Prostate gland (tissue), 2 donors: ENCODE results near the gene PRCP. TPM values are rescaled to one million over a fixed set of nuclear protein-coding genes. Genes with fewer than 3 reads are reported as not detected.
"Not testable (repeated sequence)": the region's sequence is repeated elsewhere in the genome, so short reads cannot be mapped to it uniquely, and the experiment has no call there.

ENCODE experiments used
- DNase-seq: peaks from one replicate; pipeline ENCODE4 v3.0.0-alpha.2; 2019; ENCODE audit warnings: low spot score
- H3K27ac ChIP-seq, 2 donors: fragments of 200-600 bp; sonication (generic); 2 replicates each; pipeline ENCODE4 v1.5.1; 2017 to 2019
- H3K27me3 ChIP-seq: fragments of 200-600 bp; sonication (generic); replicated peaks from 2 replicates; pipeline ENCODE4 v1.5.1; 2019; ENCODE audit not compliant: insufficient read depth
- H3K36me3 ChIP-seq, 2 donors: fragments of 200-600 bp; sonication (generic); 1 replicate in 1 of 2; 2 replicates in 1 of 2; pipeline versions ENCODE4 v1.5.1 to v1.8.1; 2017 to 2019
- H3K4me1 ChIP-seq: fragments of 200-600 bp; sonication (generic); replicated peaks from 2 replicates; pipeline ENCODE4 v1.5.1; 2019
- H3K4me3 ChIP-seq, 2 donors: fragments of 200-600 bp; sonication (generic); 2 replicates each; pipeline ENCODE4 v1.5.1; 2017 to 2019
- H3K9me3 ChIP-seq: fragments of 200-600 bp; sonication (generic); 2 replicates; pipeline ENCODE4 v1.5.1; 2017
- POLR2A ChIP-seq: fragments of 450-650 bp; IDR thresholded peaks from one replicate; pipeline ENCODE4 v1.6.1; 2016; ENCODE audit warnings: antibody characterized with exemption, mild to moderate bottlenecking
- POLR2AphosphoS5 ChIP-seq: sonication (generic); formaldehyde crosslinking; IDR thresholded peaks from one replicate; pipeline ENCODE4 v1.6.1; 2017; ENCODE audit warnings: antibody characterized with exemption
- WGBS: methylation state at CpG from one replicate; pipeline ENCODE4 v1.1.5; 2018; 5-methylcytosine and 5-hydroxymethylcytosine counted together
- intact Hi-C: fragments of 100-400 bp; cut with DNase I; formaldehyde crosslinking; loops from one replicate; pipeline ENCODE4 v1.14.2; 2022
- total RNA-seq, 2 donors: library from RNA; depleted of rRNA; stranded (reverse); fragments of >200 nt; gene quantifications; one replicate each; pipeline ENCODE4 v1.1.0, GENCODE V29; 2016
- TF ChIP-seq, protein P1 (sequence below), 4 experiments: fragments of 200-600 bp in 2 of 4; fragments of 450-650 bp in 2 of 4; sonication (generic) in 2 of 4; IDR thresholded peaks; 1 replicate in 3 of 4; 2 replicates in 1 of 4; pipeline ENCODE4 v1.5.1; 2016 to 2019; ENCODE audit warnings: antibody characterized with exemption in 4 of 4, mild to moderate bottlenecking in 2 of 4, moderate library complexity in 2 of 4

Gene PRCP
- total RNA-seq, 2 donors from 2014 or later, result 41.8 to 67.7 TPM

DNA sequence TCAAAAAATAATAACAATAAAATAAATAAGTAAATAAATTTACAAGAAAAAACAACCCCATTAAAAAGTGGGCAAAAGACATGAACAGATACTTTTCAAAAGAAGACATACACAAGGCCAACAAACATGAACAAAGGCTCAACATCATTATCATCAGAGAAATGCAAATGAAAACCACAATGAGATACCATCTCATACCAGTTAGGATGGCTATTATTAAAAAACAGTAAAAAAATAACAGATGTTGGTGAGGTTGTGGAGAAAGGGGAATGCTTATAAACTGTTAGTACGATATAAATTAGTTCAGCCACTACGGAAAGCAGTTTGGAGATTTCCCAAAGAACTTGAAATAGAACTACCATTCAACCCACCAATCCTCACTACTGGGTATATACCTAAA lies 44.6 kb downstream of the PRCP start:
- no peak for TF ChIP-seq POLR2A
- TF ChIP-seq, protein P1, sequence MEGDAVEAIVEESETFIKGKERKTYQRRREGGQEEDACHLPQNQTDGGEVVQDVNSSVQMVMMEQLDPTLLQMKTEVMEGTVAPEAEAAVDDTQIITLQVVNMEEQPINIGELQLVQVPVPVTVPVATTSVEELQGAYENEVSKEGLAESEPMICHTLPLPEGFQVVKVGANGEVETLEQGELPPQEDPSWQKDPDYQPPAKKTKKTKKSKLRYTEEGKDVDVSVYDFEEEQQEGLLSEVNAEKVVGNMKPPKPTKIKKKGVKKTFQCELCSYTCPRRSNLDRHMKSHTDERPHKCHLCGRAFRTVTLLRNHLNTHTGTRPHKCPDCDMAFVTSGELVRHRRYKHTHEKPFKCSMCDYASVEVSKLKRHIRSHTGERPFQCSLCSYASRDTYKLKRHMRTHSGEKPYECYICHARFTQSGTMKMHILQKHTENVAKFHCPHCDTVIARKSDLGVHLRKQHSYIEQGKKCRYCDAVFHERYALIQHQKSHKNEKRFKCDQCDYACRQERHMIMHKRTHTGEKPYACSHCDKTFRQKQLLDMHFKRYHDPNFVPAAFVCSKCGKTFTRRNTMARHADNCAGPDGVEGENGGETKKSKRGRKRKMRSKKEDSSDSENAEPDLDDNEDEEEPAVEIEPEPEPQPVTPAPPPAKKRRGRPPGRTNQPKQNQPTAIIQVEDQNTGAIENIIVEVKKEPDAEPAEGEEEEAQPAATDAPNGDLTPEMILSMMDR (IDR thresholded peaks at IDR 0.05), result no peak
- TF ChIP-seq POLR2AphosphoS5, result no peak
- 94% methylated on average over 2 of the region's 2 CpGs for WGBS
- Histone ChIP-seq H3K36me3 (no peaks in the 10 kb centered on the region), H3K9me3 (no peaks in the 10 kb centered on the region), H3K27me3 (no peaks in the 10 kb centered on the region), H3K4me3 (no peak overlapping the region), H3K27ac (no peak overlapping the region), H3K4me1 (no peaks in the 10 kb centered on the region)
- intact Hi-C loops, result no loop called here
- no peak for DNase-seq

DNA sequence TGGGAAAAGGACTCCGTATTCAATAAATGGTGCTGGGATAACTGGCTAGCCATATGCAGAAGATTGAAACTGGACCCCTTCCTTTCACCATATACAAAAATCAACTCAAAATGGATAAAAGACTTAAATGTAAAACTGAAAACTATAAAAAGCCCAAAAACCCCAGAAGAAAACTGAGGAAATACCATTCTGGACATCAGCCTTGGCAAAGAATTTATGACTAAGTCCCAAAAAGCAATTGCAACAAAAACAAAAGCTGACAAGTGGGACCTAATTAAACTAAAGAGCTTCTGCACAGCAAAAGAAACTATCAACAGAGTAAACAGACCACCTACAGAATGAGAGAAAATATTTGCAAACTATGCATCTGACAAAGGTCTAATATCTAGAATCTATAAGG lies 45.3 kb downstream of the PRCP start:
- H3K9me3 ChIP-seq, DNase-seq, H3K27ac ChIP-seq, H3K36me3 ChIP-seq, intact Hi-C loops, H3K27me3 ChIP-seq, H3K4me3 ChIP-seq, H3K4me1 ChIP-seq: not testable (repeated sequence)
- WGBS, result 97% methylated on average over 1 of the region's 1 CpG

DNA sequence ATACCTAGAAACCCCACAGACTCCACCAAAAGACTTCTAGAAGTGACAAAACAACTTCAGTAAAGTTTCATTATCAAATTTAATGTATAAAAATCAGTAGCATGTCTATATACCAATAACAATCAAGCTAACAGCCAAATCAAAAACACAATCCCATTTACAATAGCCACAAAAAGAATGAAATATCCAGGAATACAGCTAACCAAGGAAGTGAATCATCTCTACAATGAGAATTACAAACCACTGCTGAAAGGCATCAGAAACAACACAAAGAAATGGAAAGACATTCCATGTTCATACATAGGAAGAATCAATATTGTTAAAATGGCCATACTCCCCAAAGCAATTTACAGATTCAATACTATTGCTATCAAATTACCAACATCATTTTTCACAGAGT lies 46.0 kb downstream of the PRCP start:
- no peaks in the 10 kb centered on the region for H3K4me1 ChIP-seq
- no peak for TF ChIP-seq POLR2AphosphoS5
- TF ChIP-seq, protein P1 (IDR thresholded peaks at IDR 0.05), result no peak
- no peak for TF ChIP-seq POLR2A
- H3K4me3 ChIP-seq, result no peak overlapping the region
- no peaks in the 10 kb centered on the region for H3K36me3 ChIP-seq
- no peaks in the 10 kb centered on the region for H3K27me3 ChIP-seq
- intact Hi-C loops, result no loop called here
- H3K27ac ChIP-seq, result no peak overlapping the region
- H3K9me3 ChIP-seq, result no peaks in the 10 kb centered on the region
- DNase-seq, result no peak

DNA sequence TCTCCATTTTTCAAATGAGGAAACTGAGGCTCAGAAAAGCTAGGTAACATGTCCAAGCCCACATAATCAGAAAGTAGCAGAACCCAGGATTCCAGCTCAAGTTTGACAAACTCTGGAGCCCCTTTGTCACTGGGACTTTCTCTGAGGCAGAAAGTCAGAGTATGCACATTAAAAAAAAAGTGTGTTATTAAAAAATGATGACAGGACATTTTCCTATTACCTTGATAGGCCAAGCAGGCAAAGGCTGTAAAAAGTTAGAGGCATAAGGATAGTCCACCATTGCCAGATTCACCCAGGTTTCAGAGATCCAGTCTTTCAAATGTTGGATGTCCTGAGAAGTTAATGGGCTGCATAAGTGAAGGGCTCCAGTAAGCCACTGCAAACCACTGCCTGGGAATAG lies 51.4 kb downstream of the PRCP start:
- Histone ChIP-seq H3K27ac (no peak overlapping the region), H3K27me3 (no peaks in the 10 kb centered on the region), H3K9me3 (no peaks in the 10 kb centered on the region), H3K4me3 (no peak overlapping the region), H3K36me3 (no peaks in the 10 kb centered on the region), H3K4me1 (no peaks in the 10 kb centered on the region)
- TF ChIP-seq POLR2A (no peak), POLR2AphosphoS5 (no peak)
- TF ChIP-seq, protein P1 (IDR thresholded peaks at IDR 0.05), result no peak
- DNase-seq, result no peak
- intact Hi-C loops, result no loop called here

DNA sequence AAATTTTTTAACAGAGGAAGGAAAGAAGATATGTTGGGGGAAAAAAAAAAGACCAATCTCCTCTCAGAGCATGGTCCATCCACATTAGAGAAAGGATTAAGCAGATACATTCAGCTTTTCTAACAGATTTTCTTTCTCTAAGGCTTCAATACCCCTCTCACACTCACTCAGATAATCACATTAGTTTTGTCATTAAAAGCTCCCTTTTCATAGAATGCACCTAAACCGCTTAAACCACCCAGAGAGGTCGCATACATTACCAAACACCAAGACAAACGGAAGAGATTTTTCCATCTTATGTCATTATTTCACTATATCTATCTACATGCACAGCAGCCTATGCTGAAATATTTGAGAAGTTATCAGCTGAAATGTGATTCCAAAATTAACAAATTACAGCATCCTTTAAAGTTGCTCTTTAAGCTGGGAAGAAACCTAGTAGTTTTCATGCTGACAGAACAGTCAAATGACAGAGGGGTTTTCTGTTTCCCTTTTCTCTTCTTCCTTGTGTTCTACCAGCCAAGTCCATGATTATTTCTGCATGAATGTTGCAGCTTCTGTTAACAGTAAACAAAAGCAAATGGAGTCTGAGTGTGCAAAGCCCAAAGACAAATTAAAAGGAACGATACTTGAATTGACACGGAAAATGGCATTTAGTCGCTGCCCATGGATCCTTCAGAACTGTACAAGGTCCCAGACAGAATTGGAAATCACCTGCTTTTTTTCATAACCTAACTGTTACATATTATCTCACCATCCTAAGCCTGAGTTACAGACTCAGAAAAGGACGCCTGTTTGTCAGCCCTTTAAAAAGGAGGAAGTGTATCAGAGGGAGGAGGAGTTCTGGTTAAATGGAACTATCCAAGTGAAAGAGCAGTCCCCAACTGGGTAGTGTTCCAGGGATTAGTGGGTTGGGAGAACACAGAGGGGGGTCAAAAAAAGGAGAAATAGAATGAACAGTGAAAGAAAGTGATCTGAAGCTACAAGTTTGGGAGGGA lies 54.6 kb downstream of the PRCP start:
- no peaks in the 10 kb centered on the region for H3K9me3 ChIP-seq
- no peaks in the 10 kb centered on the region for H3K4me1 ChIP-seq
- intact Hi-C loops, result no loop called here
- TF ChIP-seq POLR2A, result no peak
- H3K27me3 ChIP-seq, result no peaks in the 10 kb centered on the region
- WGBS, result 87% methylated on average over 7 of the region's 7 CpGs
- H3K4me3 ChIP-seq, result no peak overlapping the region
- no peak for DNase-seq
- no peaks in the 10 kb centered on the region for H3K36me3 ChIP-seq
- H3K27ac ChIP-seq, result no peak overlapping the region
